Measurements from ENCODE around the gene MMP20. TPM values are rescaled to one million over a fixed set of nuclear protein-coding genes. Genes with fewer than 3 reads are reported as not detected.

Gene MMP20
- total and polyA plus RNA-seq, 2 experiments from 2014 or later: not detected

DNA sequence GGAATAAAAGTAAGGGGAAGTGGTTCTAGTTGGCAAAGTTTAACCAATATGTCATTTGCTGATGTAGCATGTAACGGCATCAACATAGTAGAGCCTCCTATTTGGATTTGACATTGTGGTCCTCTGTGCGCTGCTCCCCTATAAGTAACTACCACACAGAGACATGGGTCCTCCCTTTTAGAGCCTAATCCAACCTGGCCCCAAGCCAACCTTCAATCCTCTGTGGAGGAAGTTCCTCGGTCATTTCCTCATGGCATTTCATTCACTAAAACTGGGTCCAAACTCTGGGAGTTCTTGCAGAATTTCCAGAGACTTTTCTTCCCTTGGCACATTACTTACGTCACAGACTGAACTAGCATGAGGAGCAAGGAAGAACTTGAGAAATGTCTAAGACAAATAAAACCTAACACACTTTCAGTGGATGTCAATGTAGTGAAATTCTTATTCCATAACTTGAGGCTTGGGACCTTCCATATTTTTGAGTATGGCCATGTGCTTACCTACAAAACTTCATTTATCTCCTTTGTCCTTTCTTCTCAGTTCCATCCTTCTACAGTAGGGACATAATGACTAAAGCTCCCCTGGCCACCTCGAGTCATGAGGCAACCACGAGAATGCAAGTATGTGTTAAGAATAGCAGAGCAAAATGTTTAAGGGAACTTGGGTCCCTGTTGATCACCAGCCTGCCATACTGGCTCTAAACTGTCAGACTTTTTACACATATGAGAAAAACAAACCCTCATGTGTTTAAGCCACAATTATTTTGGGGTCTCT, 34.7 kb downstream of the MMP20 start:
- no peaks in the 10 kb centered on the region for H4K20me1 ChIP-seq (replicated peaks; ENCODE audit: insufficient read depth)
- no peaks in the 10 kb centered on the region for H3K36me3 Mint-ChIP-seq (ENCODE audit: low read depth)
- no peaks in the 10 kb centered on the region for H3K27me3 Mint-ChIP-seq (ENCODE audit: insufficient read depth, low read depth, poor library complexity)
- no peak overlapping the region for H3K27ac ChIP-seq (ENCODE audit: low read depth)
- H3K9me2 ChIP-seq (ENCODE audit: insufficient read depth): no peaks in the 10 kb centered on the region; the same call in 1 of the 2 replicates
- no peaks in the 10 kb centered on the region; the same call in 1 of the 3 replicates for H3K4me1 Mint-ChIP-seq
- H3K9me3 Mint-ChIP-seq: no peaks in the 10 kb centered on the region
- H3K27ac Mint-ChIP-seq: no peak overlapping the region
- TF ChIP-seq, protein P1, sequence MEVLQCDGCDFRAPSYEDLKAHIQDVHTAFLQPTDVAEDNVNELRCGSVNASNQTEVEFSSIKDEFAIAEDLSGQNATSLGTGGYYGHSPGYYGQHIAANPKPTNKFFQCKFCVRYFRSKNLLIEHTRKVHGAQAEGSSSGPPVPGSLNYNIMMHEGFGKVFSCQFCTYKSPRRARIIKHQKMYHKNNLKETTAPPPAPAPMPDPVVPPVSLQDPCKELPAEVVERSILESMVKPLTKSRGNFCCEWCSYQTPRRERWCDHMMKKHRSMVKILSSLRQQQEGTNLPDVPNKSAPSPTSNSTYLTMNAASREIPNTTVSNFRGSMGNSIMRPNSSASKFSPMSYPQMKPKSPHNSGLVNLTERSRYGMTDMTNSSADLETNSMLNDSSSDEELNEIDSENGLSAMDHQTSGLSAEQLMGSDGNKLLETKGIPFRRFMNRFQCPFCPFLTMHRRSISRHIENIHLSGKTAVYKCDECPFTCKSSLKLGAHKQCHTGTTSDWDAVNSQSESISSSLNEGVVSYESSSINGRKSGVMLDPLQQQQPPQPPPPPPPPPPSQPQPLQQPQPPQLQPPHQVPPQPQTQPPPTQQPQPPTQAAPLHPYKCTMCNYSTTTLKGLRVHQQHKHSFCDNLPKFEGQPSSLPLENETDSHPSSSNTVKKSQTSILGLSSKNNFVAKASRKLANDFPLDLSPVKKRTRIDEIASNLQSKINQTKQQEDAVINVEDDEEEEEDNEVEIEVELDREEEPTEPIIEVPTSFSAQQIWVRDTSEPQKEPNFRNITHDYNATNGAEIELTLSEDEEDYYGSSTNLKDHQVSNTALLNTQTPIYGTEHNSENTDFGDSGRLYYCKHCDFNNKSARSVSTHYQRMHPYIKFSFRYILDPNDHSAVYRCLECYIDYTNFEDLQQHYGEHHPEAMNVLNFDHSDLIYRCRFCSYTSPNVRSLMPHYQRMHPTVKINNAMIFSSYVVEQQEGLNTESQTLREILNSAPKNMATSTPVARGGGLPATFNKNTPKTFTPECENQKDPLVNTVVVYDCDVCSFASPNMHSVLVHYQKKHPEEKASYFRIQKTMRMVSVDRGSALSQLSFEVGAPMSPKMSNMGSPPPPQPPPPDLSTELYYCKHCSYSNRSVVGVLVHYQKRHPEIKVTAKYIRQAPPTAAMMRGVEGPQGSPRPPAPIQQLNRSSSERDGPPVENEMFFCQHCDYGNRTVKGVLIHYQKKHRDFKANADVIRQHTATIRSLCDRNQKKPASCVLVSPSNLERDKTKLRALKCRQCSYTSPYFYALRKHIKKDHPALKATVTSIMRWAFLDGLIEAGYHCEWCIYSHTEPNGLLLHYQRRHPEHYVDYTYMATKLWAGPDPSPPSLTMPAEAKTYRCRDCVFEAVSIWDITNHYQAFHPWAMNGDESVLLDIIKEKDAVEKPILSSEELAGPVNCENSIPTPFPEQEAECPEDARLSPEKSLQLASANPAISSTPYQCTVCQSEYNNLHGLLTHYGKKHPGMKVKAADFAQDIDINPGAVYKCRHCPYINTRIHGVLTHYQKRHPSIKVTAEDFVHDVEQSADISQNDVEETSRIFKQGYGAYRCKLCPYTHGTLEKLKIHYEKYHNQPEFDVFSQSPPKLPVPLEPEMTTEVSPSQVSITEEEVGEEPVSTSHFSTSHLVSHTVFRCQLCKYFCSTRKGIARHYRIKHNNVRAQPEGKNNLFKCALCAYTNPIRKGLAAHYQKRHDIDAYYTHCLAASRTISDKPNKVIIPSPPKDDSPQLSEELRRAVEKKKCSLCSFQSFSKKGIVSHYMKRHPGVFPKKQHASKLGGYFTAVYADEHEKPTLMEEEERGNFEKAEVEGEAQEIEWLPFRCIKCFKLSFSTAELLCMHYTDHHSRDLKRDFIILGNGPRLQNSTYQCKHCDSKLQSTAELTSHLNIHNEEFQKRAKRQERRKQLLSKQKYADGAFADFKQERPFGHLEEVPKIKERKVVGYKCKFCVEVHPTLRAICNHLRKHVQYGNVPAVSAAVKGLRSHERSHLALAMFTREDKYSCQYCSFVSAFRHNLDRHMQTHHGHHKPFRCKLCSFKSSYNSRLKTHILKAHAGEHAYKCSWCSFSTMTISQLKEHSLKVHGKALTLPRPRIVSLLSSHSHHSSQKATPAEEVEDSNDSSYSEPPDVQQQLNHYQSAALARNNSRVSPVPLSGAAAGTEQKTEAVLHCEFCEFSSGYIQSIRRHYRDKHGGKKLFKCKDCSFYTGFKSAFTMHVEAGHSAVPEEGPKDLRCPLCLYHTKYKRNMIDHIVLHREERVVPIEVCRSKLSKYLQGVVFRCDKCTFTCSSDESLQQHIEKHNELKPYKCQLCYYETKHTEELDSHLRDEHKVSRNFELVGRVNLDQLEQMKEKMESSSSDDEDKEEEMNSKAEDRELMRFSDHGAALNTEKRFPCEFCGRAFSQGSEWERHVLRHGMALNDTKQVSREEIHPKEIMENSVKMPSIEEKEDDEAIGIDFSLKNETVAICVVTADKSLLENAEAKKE (CRISPR knock-in tag; IDR thresholded peaks at IDR 0.05): no peak
- TF ChIP-seq EZH2 (IDR thresholded peaks at IDR 0.05; ENCODE audit: low read depth, unreplicated experiment) (no peak), ZNF331 (CRISPR knock-in tag; IDR thresholded peaks at IDR 0.05; ENCODE audit: low read depth) (no peak), NANOG (IDR thresholded peaks at IDR 0.05; ENCODE audit: borderline replicate concordance) (no peak), ZNF114 (CRISPR knock-in tag; IDR thresholded peaks at IDR 0.05) (no peak), POLR2AphosphoS5 (IDR thresholded peaks at IDR 0.05; ENCODE audit: low read depth) (no peak), STAT1 (IDR thresholded peaks at IDR 0.05; ENCODE audit: unreplicated experiment) (no peak), CREB1 (CRISPR knock-in tag; IDR thresholded peaks at IDR 0.05; ENCODE audit: low read depth) (no peak), EZH2phosphoT487 (IDR thresholded peaks at IDR 0.05; ENCODE audit: unreplicated experiment) (no peak), JUNB (IDR thresholded peaks at IDR 0.05; ENCODE audit: unreplicated experiment) (no peak)
- TF ChIP-seq, protein P2, sequence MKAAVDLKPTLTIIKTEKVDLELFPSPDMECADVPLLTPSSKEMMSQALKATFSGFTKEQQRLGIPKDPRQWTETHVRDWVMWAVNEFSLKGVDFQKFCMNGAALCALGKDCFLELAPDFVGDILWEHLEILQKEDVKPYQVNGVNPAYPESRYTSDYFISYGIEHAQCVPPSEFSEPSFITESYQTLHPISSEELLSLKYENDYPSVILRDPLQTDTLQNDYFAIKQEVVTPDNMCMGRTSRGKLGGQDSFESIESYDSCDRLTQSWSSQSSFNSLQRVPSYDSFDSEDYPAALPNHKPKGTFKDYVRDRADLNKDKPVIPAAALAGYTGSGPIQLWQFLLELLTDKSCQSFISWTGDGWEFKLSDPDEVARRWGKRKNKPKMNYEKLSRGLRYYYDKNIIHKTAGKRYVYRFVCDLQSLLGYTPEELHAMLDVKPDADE (IDR thresholded peaks at IDR 0.05): no peak
- TF ChIP-seq, protein P3, sequence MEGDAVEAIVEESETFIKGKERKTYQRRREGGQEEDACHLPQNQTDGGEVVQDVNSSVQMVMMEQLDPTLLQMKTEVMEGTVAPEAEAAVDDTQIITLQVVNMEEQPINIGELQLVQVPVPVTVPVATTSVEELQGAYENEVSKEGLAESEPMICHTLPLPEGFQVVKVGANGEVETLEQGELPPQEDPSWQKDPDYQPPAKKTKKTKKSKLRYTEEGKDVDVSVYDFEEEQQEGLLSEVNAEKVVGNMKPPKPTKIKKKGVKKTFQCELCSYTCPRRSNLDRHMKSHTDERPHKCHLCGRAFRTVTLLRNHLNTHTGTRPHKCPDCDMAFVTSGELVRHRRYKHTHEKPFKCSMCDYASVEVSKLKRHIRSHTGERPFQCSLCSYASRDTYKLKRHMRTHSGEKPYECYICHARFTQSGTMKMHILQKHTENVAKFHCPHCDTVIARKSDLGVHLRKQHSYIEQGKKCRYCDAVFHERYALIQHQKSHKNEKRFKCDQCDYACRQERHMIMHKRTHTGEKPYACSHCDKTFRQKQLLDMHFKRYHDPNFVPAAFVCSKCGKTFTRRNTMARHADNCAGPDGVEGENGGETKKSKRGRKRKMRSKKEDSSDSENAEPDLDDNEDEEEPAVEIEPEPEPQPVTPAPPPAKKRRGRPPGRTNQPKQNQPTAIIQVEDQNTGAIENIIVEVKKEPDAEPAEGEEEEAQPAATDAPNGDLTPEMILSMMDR (conservative IDR thresholded peaks at IDR 0.05; ENCODE audit: low read depth in 2 of 2): no peak
- TF ChIP-seq, protein P4, sequence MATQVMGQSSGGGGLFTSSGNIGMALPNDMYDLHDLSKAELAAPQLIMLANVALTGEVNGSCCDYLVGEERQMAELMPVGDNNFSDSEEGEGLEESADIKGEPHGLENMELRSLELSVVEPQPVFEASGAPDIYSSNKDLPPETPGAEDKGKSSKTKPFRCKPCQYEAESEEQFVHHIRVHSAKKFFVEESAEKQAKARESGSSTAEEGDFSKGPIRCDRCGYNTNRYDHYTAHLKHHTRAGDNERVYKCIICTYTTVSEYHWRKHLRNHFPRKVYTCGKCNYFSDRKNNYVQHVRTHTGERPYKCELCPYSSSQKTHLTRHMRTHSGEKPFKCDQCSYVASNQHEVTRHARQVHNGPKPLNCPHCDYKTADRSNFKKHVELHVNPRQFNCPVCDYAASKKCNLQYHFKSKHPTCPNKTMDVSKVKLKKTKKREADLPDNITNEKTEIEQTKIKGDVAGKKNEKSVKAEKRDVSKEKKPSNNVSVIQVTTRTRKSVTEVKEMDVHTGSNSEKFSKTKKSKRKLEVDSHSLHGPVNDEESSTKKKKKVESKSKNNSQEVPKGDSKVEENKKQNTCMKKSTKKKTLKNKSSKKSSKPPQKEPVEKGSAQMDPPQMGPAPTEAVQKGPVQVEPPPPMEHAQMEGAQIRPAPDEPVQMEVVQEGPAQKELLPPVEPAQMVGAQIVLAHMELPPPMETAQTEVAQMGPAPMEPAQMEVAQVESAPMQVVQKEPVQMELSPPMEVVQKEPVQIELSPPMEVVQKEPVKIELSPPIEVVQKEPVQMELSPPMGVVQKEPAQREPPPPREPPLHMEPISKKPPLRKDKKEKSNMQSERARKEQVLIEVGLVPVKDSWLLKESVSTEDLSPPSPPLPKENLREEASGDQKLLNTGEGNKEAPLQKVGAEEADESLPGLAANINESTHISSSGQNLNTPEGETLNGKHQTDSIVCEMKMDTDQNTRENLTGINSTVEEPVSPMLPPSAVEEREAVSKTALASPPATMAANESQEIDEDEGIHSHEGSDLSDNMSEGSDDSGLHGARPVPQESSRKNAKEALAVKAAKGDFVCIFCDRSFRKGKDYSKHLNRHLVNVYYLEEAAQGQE (IDR thresholded peaks at IDR 0.05; ENCODE audit: unreplicated experiment): no peak
- H3K36me3 ChIP-seq (ENCODE audit: insufficient read depth): no peaks in the 10 kb centered on the region
- DNase-seq (ENCODE audit: low spot score) (no peak), ATAC-seq (no peak)
- no peaks in the 10 kb centered on the region for H3K79me2 ChIP-seq (replicated peaks; ENCODE audit: insufficient read depth)
- H3K4me3 ChIP-seq: no peak overlapping the region
- H3K27me3 ChIP-seq (ENCODE audit: insufficient read depth): no peaks in the 10 kb centered on the region
- no peak overlapping the region for H2AFZ ChIP-seq
- no peaks in the 10 kb centered on the region for H3F3A ChIP-seq (replicated peaks; ENCODE audit: low read depth)
- H3K4me1 ChIP-seq (ENCODE audit: insufficient read depth): no peaks in the 10 kb centered on the region; the same call in 1 of the 2 replicates
- no peak overlapping the region for H3K4me2 ChIP-seq
- H3K4me3 Mint-ChIP-seq: no peak overlapping the region
